ENCODE data around the gene TMPRSS6.
A peak's percentile ranks its signal among the peaks of the same experiment; 100 is the strongest.
"Not testable (repeated sequence)": the region's sequence is repeated elsewhere in the genome, so short reads cannot be mapped to it uniquely, and the experiment has no call there.

Gene TMPRSS6

GRCh38 chr22:37088750-37089408 lies 20.6 kb downstream of the TMPRSS6 start:
- no peak for DNase-seq (ENCODE audit: low read depth)

GRCh38 chr22:37088108-37088605 lies 21.4 kb downstream of the TMPRSS6 start:
- DNase-seq (ENCODE audit: low read depth) = peak; percentile 11

- DNase-seq (ENCODE audit: low read depth) = no peak
Measured at GRCh38 chr22:37086184-37086583, 23.3 kb downstream of the TMPRSS6 start.

- no peak for DNase-seq (ENCODE audit: low read depth)
Measured at GRCh38 chr22:37084385-37084784, 25.1 kb downstream of the TMPRSS6 start.

GRCh38 chr22:37083914-37084313 lies 25.6 kb downstream of the TMPRSS6 start:
- no peak for DNase-seq (ENCODE audit: low read depth)

GRCh38 chr22:37082251-37082873 lies 27.2 kb downstream of the TMPRSS6 start:
- peak; percentile 72 for DNase-seq (ENCODE audit: low read depth)

- DNase-seq (ENCODE audit: low read depth) = no peak
Measured at GRCh38 chr22:37080838-37081237, 28.7 kb downstream of the TMPRSS6 start.

GRCh38 chr22:37080438-37080837 lies 29.1 kb downstream of the TMPRSS6 start:
- DNase-seq (ENCODE audit: low read depth) = no peak

- DNase-seq (ENCODE audit: low read depth) = peak; percentile 52
Measured at GRCh38 chr22:37079668-37080171, 29.8 kb downstream of the TMPRSS6 start.

- DNase-seq (ENCODE audit: low read depth) = no peak
Measured at GRCh38 chr22:37079158-37079557, 30.4 kb downstream of the TMPRSS6 start.

GRCh38 chr22:37077802-37078448 lies 31.6 kb downstream of the TMPRSS6 start:
- peak; percentile 34 for DNase-seq (ENCODE audit: low read depth)

- no peak for DNase-seq (ENCODE audit: low read depth)
Measured at GRCh38 chr22:37075822-37076433, 33.6 kb downstream of the TMPRSS6 start.

GRCh38 chr22:37075046-37075445 lies 34.5 kb downstream of the TMPRSS6 start:
- no peak for DNase-seq (ENCODE audit: low read depth)

- no peak for DNase-seq (ENCODE audit: low read depth)
Measured at GRCh38 chr22:37074537-37074936, 35.0 kb downstream of the TMPRSS6 start.

- no peak for DNase-seq (ENCODE audit: low read depth)
Measured at GRCh38 chr22:37072673-37073072, 36.8 kb downstream of the TMPRSS6 start.

GRCh38 chr22:37071850-37072592 lies 37.5 kb downstream of the TMPRSS6 start:
- DNase-seq (ENCODE audit: low read depth) = not testable (repeated sequence)

- DNase-seq (ENCODE audit: low read depth) = no peak
Measured at GRCh38 chr22:37070744-37071143, 38.8 kb downstream of the TMPRSS6 start.

GRCh38 chr22:37070334-37070733 lies 39.2 kb downstream of the TMPRSS6 start:
- no peak for DNase-seq (ENCODE audit: low read depth)

- no peak for DNase-seq (ENCODE audit: low read depth)
Measured at GRCh38 chr22:37069719-37070118, 39.8 kb downstream of the TMPRSS6 start.

- no peak for DNase-seq (ENCODE audit: low read depth)
Measured at GRCh38 chr22:37069319-37069718, 40.2 kb downstream of the TMPRSS6 start.

- DNase-seq (ENCODE audit: low read depth) = no peak
Measured at GRCh38 chr22:37068859-37069258, 40.7 kb downstream of the TMPRSS6 start.

GRCh38 chr22:37067428-37067827 lies 42.1 kb downstream of the TMPRSS6 start:
- DNase-seq (ENCODE audit: low read depth) = no peak
